Effector CD4-positive, alpha-beta T cell (primary cell): Measurements from ENCODE around the gene PCGF6.
A peak's percentile ranks its signal among the peaks of the same experiment; 100 is the strongest.
"Not testable (repeated sequence)": the region's sequence is repeated elsewhere in the genome, so short reads cannot be mapped to it uniquely, and the experiment has no call there.

Experiments used
- DNase-seq: peaks from one replicate; pipeline ENCODE4 v3.0.0-alpha.2; 2020
- total RNA-seq: gene quantifications from one replicate; lab custom pipeline; 2026; lab: John Stamatoyannopoulos, UW

Gene PCGF6
- total RNA-seq: 13.3 reads per million, percentile 38 among the genes with 10 or more reads in this experiment

- peak; percentile 50 for DNase-seq
Observed at GRCh38 chr10:103350517-103351260, at the start of gene PCGF6. Gene PCGF6 (minus strand): TSS chr10:103351140. CDS start chr10:103351066, 74 bp downstream.

GRCh38 chr10:103397191-103397825 lies 46.4 kb upstream of the PCGF6 start:
- DNase-seq: no peak

DNA sequence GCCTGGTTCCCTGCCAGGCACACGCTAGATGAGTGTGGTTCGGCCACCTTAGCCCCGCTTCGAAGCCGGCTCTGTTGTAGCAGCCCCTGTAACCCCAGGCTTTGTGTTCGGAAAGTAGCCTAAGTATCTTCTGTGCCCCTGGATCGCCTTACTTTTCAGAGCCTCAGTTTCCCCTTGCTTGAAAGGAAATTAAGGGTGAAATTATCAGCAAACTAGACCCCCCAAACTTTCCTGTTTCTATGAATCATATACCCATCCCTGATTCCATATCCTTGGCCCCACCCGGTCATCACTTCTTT lies 45.8 kb upstream of the PCGF6 start:
- no peak for DNase-seq

GRCh38 chr10:103396067-103396788 lies 45.3 kb upstream of the PCGF6 start, which contains the start of the genes ATP5MK and PDCD11:
Gene ATP5MK (minus strand): TSS chr10:103396475. CDS start chr10:103392457, 4,018 bp downstream.
Gene PDCD11 (plus strand): TSS chr10:103396626. CDS start chr10:103398427, 1,801 bp downstream.
- DNase-seq: peak; percentile 92

GRCh38 chr10:103395754-103396066 lies 44.8 kb upstream of the PCGF6 start:
- no peak for DNase-seq

- DNase-seq: no peak
Observed at GRCh38 chr10:103394180-103394579, 43.2 kb upstream of the PCGF6 start.

DNA sequence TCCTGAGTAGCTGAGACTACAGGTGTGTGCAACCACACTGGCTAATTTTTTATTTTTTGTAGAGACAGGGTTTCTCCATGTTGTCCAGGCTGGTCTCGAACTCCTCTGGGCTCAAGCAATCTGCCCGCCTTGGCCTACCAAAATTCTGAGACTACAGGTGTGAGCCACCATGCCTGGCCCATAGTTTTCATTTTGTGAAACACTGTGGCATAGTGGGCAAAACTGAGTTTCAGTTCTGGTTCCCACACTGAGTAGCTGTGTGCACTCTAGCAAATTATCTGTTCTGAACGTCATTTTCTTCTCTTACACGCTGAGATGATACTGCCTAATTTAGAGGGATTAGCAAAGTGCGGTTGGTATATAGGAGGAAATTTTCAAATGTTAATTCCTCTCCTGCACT lies 31.8 kb upstream of the PCGF6 start:
- DNase-seq: no peak

DNA sequence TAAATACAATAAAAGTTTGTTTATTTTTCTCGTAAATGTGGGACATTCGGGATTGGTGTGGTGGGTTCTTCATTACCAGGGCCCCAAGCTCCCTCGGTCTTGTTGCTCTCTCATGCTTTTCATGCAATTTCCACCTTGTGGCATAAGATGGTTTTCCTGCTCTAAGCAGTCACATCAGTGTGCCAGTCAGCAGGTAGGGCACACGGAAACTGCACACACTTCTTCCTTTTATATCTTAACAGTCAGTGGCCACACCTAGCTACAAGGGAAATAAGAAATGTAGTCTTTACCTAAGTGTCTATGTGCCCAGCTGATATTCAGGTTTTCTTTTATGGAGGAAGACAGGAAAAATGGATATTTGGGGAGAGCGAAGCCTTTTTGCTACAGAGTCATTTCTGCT lies 23.3 kb upstream of the PCGF6 start:
- DNase-seq: no peak

DNA sequence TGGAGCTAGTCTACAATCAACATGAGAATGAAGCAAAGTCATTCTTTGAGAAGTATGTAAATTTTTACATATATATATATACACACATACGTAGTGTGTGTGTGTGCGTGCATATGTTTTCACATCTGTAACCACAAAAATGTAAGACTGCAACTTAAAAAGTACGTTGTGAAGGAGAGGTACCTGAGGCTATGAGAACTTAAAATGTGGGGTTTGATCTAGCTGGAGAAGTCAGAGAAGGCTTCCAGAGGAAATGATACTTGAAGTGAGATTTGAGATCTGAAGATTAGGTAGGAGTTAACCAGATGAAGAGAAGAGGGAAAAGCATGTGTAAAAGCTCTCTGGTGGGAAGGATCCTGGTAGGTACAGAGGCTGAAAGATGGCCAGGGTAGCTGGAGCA lies 22.6 kb upstream of the PCGF6 start:
- no peak for DNase-seq

GRCh38 chr10:103367782-103368518 lies 17.0 kb upstream of the PCGF6 start, which contains the start of gene TAF5:
Gene TAF5 (plus strand): TSS chr10:103367976. CDS start chr10:103367990, 14 bp downstream.
- DNase-seq: peak; percentile 86

GRCh38 chr10:103367379-103367781 lies 16.4 kb upstream of the PCGF6 start:
- no peak for DNase-seq

GRCh38 chr10:103360791-103361190 lies 9.9 kb upstream of the PCGF6 start:
- not testable (repeated sequence) for DNase-seq

DNA sequence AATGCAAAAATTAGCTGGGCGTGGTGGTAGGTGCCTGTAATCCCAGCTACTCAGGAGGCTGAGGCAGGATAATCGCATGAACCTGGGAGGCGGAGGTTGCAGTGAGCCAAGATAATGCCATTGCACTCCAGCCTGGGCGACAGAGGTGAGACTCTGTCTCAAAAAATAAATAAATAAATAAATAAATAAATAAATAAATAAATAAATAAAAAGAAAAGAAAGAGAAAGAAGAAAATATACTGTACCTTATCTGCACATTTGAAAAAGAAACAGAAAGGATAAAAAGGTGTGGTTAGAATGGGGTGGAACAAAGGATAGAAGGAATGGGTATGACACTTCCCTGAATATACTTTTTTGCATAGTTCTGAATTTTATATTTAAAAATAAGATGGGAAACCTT lies 8.6 kb upstream of the PCGF6 start:
- DNase-seq: not testable (repeated sequence)

DNA sequence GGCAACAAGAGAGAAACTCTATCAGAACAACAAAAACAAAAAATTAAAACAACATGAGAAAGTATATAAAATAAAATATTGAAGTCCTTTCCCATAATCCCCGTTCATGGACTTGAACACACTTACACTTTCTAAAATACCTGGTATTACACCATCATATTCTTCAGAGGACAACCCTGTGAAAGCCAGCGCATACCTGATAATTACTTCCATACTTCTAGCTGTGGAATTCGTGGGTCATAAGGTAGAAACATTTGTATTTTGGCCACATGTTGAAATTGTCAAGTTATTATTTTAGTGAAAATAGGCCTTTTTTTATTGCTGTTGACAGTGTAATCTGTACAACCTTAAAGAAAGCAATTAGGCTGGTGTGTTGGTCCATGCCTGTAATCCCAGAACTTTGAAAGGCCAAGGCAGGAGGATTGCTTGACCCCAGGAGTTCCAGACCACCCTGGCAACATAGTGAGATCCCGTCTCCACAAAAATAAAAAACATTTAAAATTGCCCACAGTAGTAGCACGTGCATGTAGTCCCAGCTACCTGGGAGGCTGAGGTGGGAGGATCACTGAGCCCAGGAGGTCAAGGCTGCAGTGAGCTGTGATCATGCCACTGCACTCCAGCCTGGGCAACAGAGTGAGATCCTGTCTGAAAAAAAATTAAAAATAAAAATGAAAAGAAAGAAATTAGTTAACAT lies 5.1 kb upstream of the PCGF6 start:
- DNase-seq: no peak

- DNase-seq: not testable (repeated sequence)
Observed at GRCh38 chr10:103354567-103354966, 3.6 kb upstream of the PCGF6 start.

DNA sequence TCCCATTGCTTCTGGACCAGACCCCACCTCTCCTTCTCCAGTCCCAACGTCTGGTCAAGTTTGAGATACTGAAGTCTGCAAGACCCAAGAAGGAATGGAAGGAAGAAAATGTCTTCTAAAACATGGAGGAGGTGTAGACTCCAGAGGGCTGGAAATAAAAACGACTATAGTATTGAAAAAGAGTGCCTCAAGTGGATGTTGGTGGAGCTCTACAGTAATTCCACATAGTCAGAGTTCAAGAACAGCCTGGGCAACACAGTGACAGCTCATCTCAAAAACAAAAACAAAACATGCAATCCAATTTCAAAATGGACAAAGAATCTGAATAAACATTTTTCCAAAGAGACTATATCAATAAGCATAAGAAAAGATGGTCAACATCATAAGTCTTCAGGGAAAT lies 2.3 kb upstream of the PCGF6 start:
- DNase-seq: no peak

DNA sequence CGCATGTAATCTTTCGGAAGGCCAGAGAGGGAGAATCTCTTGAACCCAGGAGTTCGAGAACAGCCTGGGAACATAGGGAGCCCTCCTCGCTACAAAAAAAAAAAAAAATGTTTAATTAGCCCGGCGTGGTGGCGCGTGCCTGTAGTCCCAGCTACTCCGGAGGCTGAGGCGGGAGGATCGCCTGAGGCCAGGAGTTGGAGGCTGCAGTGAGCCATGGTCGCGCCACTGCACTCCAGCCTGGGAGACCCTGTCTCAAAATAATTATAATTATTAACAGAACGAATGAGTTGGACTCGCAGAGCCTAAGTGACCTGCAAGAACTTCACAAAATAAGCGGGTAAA lies 794 bp downstream of the PCGF6 start:
- DNase-seq: no peak

GRCh38 chr10:103336370-103336769 lies 14.6 kb downstream of the PCGF6 start:
- no peak for DNase-seq

GRCh38 chr10:103334567-103334966 lies 16.4 kb downstream of the PCGF6 start:
- DNase-seq: no peak

DNA sequence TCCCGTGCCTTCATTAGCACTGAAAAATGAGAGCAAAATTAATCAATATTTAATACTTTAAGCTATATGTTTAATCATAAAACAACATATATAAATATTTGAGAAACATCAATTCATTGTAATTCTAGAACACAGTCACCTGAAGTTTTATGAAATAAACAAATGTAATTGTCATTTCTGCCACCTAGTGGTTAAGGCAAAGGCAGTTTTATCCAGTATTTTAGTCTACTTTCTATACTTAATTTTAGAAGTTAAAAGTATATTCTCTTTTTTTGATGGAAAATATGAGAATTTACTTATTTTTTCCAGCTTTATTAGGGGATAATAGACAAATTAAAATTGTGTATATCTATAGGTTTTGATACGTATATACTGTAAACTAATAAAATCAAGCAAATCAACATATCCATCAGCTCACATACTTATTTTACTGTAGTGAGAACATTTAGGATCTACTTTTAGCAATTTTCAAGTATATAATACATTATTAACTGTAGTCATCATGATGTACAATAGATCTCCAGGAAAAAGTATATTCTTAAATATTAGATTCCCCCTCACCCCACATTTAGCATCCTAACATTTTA lies 16.9 kb downstream of the PCGF6 start:
- DNase-seq: no peak

GRCh38 chr10:103327906-103328305 lies 23.0 kb downstream of the PCGF6 start:
- no peak for DNase-seq

DNA sequence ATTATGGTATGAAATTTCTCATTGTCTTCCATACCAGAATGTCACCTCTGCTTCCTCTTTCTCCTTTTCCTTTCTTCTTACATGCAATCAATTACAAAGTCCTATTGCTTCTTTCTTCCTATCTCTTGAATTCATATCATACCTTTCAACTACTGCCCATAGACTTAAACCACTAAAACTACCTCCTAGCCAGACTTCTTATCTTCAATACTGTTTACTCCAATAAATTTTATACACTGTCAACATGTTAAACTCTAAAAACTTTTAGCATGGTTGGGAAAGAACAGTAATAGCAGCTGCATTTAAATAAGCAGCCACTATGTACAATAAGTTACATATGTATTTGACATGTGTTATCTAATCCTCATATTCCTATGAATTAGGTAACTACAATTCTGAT lies 34.9 kb downstream of the PCGF6 start:
- no peak for DNase-seq
